ENCODE measurements around the gene SYNE4.

- no peak for TF ChIP-seq CTCF (conservative IDR thresholded peaks at IDR 0.05; ENCODE audit: low read length)
- no peak for TF ChIP-seq EZH2phosphoT487 (IDR thresholded peaks at IDR 0.05; ENCODE audit: borderline replicate concordance, low read depth, low read length)
These were observed 39.2 kb upstream of the SYNE4 start for GRCh38 chr19:36047835-36048234.
